ENCODE measurements around the gene QSOX2.

The QSOX2 gene

GRCh38 chr9:136197930-136198604 is 47.5 kb downstream of the QSOX2 start:
- POLR2A ChIA-PET, result no interaction called here

DNA sequence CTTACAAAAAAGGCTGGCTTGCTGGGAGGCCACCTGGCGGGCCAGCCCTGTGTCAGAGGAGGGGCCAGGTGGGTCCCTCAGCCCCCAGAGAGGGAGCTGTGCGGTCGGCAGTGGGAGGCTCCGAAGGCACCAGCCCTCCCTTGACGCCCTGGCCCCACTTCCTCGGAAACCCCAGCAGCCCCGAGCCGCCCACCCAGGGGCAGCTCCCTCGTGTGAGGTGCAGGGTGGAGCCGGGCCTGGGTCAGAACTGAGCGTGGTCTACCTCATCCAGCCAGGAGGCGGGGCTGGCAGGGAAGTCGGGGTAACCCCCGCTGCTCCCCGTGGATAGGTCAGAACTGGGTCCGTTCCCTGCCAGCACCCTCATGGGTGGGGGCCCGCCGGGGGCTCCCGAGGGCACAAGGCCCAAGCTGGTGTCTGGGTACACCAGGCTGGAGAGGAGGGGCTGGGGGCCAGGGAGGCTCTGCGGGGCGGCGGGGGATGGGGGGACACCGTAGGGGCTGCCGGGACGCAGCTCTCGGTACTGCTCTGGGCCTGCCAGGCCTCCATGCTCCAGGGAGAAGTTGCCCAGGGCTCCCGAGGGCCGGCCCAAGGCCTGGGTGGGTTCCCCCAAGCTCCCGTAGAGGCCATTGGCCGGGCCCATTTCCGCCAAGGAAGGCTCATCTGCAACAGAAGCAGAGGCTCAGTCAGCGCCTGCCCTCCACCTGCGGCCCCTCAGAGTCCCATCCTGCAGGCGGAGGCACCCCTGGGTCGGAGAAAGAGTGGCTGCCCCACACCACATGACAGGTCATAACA is 48.3 kb downstream of the QSOX2 start:
- no peak for DNase-seq (ENCODE audit: low read depth, low spot score)
- no peak overlapping the region for H3K4me3 ChIP-seq (ENCODE audit: low read depth, low read length)
- TF ChIP-seq, protein P1, sequence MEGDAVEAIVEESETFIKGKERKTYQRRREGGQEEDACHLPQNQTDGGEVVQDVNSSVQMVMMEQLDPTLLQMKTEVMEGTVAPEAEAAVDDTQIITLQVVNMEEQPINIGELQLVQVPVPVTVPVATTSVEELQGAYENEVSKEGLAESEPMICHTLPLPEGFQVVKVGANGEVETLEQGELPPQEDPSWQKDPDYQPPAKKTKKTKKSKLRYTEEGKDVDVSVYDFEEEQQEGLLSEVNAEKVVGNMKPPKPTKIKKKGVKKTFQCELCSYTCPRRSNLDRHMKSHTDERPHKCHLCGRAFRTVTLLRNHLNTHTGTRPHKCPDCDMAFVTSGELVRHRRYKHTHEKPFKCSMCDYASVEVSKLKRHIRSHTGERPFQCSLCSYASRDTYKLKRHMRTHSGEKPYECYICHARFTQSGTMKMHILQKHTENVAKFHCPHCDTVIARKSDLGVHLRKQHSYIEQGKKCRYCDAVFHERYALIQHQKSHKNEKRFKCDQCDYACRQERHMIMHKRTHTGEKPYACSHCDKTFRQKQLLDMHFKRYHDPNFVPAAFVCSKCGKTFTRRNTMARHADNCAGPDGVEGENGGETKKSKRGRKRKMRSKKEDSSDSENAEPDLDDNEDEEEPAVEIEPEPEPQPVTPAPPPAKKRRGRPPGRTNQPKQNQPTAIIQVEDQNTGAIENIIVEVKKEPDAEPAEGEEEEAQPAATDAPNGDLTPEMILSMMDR (IDR thresholded peaks at IDR 0.05; ENCODE audit: insufficient read depth, low read length, missing control alignments), result no peak
- ChIA-PET CTCF (interaction anchor here (1.4 kb wide), 1 partner anchor 26 kb away, joined by 3 read pairs; no protein-coding TSS in a partner anchor), POLR2A (no interaction called here)

More at GRCh38 chr9:136197930-136198604, 47.5 kb downstream of the QSOX2 start:
- CTCF ChIA-PET, result interaction anchor here (1.4 kb wide), 1 partner anchor 27 kb away, joined by 3 read pairs; no protein-coding TSS in a partner anchor
- no peak overlapping the region for H3K4me3 ChIP-seq (ENCODE audit: low read depth, low read length)
- DNase-seq (ENCODE audit: low read depth, low spot score), result no peak
- TF ChIP-seq, protein P1 (IDR thresholded peaks at IDR 0.05; ENCODE audit: insufficient read depth, low read length, missing control alignments), result no peak

GRCh38 chr9:136196404-136197083 is 49.1 kb downstream of the QSOX2 start:
- ChIA-PET POLR2A (interaction anchor here (0.5 kb wide), 1 partner anchor 82 kb away, joined by 3 read pairs; no protein-coding TSS in a partner anchor), CTCF (interaction anchor here (1.0 kb wide), 1 partner anchor 10 kb away, joined by 3 read pairs; no protein-coding TSS in a partner anchor)
- no peak for DNase-seq (ENCODE audit: low read depth, low spot score)
- no peak overlapping the region for H3K4me3 ChIP-seq (ENCODE audit: low read depth, low read length)
- TF ChIP-seq, protein P1 (IDR thresholded peaks at IDR 0.05; ENCODE audit: insufficient read depth, low read length, missing control alignments), result no peak

DNA sequence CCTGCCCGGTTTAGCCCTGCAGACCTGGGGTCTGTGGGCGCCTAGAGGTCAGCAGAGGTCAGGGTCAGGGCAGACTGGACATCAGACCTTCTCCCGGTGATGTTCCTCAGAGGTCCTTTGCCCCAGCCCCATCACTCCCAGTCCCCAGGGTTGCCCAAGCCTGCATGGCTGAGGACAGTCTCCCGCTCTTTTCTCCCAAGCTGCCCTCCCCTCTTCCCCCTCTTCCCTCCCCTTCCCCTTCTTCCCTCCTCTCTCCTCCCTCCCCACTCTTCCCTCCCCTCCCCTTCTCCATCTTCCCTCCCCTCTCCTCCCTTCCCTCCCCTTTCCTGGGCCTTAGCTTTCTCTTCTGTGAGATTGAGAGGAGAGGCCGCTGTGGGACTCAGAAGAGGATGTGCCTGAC is 51.1 kb downstream of the QSOX2 start:
- POLR2A ChIA-PET, result no interaction called here
- TF ChIP-seq, protein P1 (IDR thresholded peaks at IDR 0.05; ENCODE audit: insufficient read depth, low read length, missing control alignments), result no peak
- H3K4me3 ChIP-seq (ENCODE audit: low read depth, low read length), result no peak overlapping the region
- DNase-seq (ENCODE audit: low read depth, low spot score), result no peak
- CTCF ChIA-PET, result no interaction called here

DNA sequence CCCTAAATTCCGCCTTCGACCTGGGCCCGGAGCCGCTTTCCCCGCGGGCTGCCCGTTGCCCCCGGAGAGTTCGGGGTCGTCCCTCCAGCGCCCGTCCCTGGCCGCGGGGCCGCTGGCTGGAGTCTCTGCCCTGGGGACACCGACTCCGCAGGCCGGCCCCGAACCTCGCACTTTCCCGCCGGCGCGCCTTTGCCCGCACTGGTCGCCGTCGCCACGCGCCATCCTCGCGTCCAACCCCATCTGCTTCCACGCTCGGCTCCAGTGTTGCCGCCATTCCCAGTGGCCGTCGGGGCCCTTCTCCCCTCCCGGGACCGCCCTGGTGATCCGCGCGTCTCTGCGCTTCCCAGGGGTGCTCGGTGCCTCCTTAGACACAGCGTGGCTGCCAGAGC is 51.7 kb downstream of the QSOX2 start:
- TF ChIP-seq, protein P1 (IDR thresholded peaks at IDR 0.05; ENCODE audit: insufficient read depth, low read length, missing control alignments), result no peak
- ChIA-PET CTCF (no interaction called here), POLR2A (no interaction called here)
- no peak overlapping the region for H3K4me3 ChIP-seq (ENCODE audit: low read depth, low read length)
- DNase-seq (ENCODE audit: low read depth, low spot score), result no peak

All from AG04449 (cell line).